GM19452 (cell line): ENCODE measurements around the gene PTPDC1.

ENCODE experiments used
- ATAC-seq: cut with Tn5 transposase; IDR thresholded peaks from one replicate; pipeline ENCODE4 v1.9.1; 2021; ENCODE audit not compliant: unreplicated experiment

The PTPDC1 gene

GRCh38 chr9:94084314-94084713 is at the start of gene PTPDC1:
Gene PTPDC1 (plus strand): TSS chr9:94084464. CDS start chr9:94084531, 67 bp downstream.
- ATAC-seq: no peak

- ATAC-seq: no peak
Measured at GRCh38 chr9:94034511-94034910, 49.8 kb upstream of the PTPDC1 start.

- ATAC-seq: no peak
Measured at GRCh38 chr9:94039786-94040185, 44.5 kb upstream of the PTPDC1 start.

GRCh38 chr9:94042516-94043360 is 41.5 kb upstream of the PTPDC1 start:
- no peak for ATAC-seq

- ATAC-seq: no peak
Measured at GRCh38 chr9:94054716-94055115, 29.5 kb upstream of the PTPDC1 start.

- ATAC-seq: no peak
Measured at GRCh38 chr9:94056442-94056974, 27.8 kb upstream of the PTPDC1 start.

GRCh38 chr9:94057918-94058317 is 26.3 kb upstream of the PTPDC1 start:
- ATAC-seq: no peak

- no peak for ATAC-seq
Measured at GRCh38 chr9:94061864-94062263, 22.4 kb upstream of the PTPDC1 start.

- ATAC-seq: peak; percentile 60
Measured at GRCh38 chr9:94065535-94065961, 18.7 kb upstream of the PTPDC1 start.

- ATAC-seq: no peak
Measured at GRCh38 chr9:94068257-94068656, 16.0 kb upstream of the PTPDC1 start.

GRCh38 chr9:94076557-94076956 is 7.7 kb upstream of the PTPDC1 start:
- ATAC-seq: no peak

GRCh38 chr9:94078086-94078485 is 6.2 kb upstream of the PTPDC1 start:
- no peak for ATAC-seq

- ATAC-seq: no peak
Measured at GRCh38 chr9:94079236-94079635, 5.0 kb upstream of the PTPDC1 start.

- ATAC-seq: no peak
Measured at GRCh38 chr9:94080249-94080648, 4.0 kb upstream of the PTPDC1 start.

- ATAC-seq: no peak
Measured at GRCh38 chr9:94081435-94081834, 2.8 kb upstream of the PTPDC1 start.

GRCh38 chr9:94081864-94082463 is 2.3 kb upstream of the PTPDC1 start:
- no peak for ATAC-seq

GRCh38 chr9:94082553-94082952 is 1.7 kb upstream of the PTPDC1 start:
- no peak for ATAC-seq

- ATAC-seq: no peak
Measured at GRCh38 chr9:94082956-94083355, 1.3 kb upstream of the PTPDC1 start.

- ATAC-seq: no peak
Measured at GRCh38 chr9:94083384-94083783, 880 bp upstream of the PTPDC1 start.

GRCh38 chr9:94085062-94085639 is 887 bp downstream of the PTPDC1 start:
- no peak for ATAC-seq

GRCh38 chr9:94086486-94087345 is 2.5 kb downstream of the PTPDC1 start:
- no peak for ATAC-seq
